ENCODE data around the gene VCP. TPM values are rescaled to one million over a fixed set of nuclear protein-coding genes. Genes with fewer than 3 reads are reported as not detected.

VCP gene
- total RNA-seq, 4 donors from 2014 or later: 134 to 190 (median 149) TPM

DNA sequence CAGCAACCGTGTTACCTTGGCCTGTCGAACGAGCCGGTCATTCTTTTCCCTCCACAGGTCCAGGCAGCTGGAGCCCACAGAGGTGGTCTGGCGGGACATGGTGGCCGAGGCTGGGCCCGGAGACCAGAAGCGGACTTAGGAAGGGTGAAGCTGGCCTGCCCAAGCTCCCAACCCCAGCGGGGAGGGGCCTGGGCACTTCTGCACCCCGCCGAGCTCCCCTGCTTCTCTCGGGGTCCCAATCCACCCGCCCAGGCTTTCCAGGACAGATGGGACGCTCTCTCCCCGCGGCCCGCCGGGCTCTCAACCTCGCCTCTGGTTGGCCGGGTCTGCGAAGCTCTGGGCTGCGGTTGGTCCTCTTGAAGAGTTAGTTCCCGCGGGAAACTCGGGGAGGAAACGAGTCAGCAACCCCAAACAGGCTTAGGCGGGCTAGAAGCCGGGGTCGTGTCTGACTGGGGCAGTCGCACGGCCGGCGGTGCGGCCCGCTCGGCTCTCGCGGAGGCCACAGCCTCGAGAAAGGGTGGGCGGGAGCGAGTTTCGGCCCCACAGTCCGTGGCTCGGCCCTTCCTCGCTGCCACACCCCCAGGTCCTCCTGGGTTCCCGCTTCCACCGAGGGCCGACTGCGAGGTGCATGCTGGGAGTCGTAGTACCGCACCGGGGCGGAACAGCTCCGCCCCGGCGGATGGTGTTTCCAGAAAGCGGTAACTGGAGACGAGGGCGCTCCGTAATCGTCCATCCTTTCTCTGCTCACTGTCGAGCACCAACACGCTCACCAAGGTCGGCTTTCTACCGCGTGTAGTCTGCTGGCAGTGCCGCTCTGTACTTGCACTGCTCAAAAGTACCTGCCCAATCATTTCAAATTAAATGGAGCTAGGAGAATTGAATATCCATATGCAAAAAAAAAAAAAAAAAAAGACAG lies 7.3 kb upstream of the VCP start, which contains the start of gene FANCG:
Gene FANCG, minus strand, starts transcription at position 517 of the 916 bp plus-strand sequence. Its CDS starts 418 bp downstream, at position 99.
- peak within 1 kb of the TSS; percentile 62 to 93 (median 76) for H3K4me3 ChIP-seq
- peaks cover 0 to 25% (median 0%) of the 10 kb centered on the region in 3 donors for H3K36me3 ChIP-seq
- WGBS, 2 donors: 0 to 1% methylated on average over 42 to 55 of the region's 67 CpGs
- TF ChIP-seq CTCF (IDR thresholded peaks at IDR 0.05): no peak
- TF ChIP-seq POLR2A (IDR thresholded peaks at IDR 0.05): peak in 1 of 2 donors; percentile 47
- peak; percentile 37 to 84 for TF ChIP-seq EP300 (IDR thresholded peaks at IDR 0.05)
- peaks cover 0 to 23% (median 11%) of the 10 kb centered on the region in 4 donors for H3K4me1 ChIP-seq
- DNase-seq (ENCODE audit: low spot score in 2 of 2): peak; percentile 69 to 79
- no peaks in the 10 kb centered on the region for H3K27me3 ChIP-seq
- H3K27ac ChIP-seq: peak within 1 kb of the TSS; percentile 61 to 89 (median 70)
- H3K9me3 ChIP-seq: no peaks in the 10 kb centered on the region

GRCh38 chr9:35079041-35079425 lies 6.6 kb upstream of the VCP start:
- H3K9me3 ChIP-seq: no peaks in the 10 kb centered on the region
- peaks cover 0 to 30% (median 0%) of the 10 kb centered on the region in 3 donors for H3K36me3 ChIP-seq
- H3K27me3 ChIP-seq: no peaks in the 10 kb centered on the region
- TF ChIP-seq CTCF (IDR thresholded peaks at IDR 0.05) (no peak), EP300 (IDR thresholded peaks at IDR 0.05) (no peak), POLR2A (IDR thresholded peaks at IDR 0.05) (no peak)
- peak overlapping the region; percentile 62 to 93 (median 76) for H3K4me3 ChIP-seq
- peak overlapping the region; percentile 61 to 89 (median 70) for H3K27ac ChIP-seq
- H3K4me1 ChIP-seq: peaks cover 0 to 23% (median 11%) of the 10 kb centered on the region in 4 donors
- no peak for DNase-seq (ENCODE audit: low spot score in 2 of 2)
- WGBS, 2 donors: 1 to 6% methylated on average over 9 to 10 of the region's 10 CpGs

DNA sequence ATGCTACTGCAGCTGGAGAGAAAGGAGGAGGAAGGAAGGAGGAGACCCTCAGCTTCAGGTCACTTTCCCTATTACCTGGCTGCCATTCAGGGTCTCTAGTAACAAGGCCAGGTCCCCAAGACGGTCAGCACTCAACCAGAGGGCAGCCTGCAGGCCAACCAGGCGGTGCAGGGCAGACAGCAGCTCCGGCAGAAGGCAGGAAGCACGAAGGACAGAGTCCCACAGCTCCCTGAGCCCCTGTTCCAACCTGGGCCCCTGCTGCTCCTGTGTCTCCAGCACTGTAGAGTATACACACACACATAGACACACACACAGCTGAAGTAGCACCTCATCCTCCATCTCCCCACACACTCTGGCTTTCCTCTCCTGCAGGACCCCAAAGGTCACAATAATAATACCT lies 5.6 kb upstream of the VCP start:
- no peak for DNase-seq (ENCODE audit: low spot score in 2 of 2)
- Histone ChIP-seq H3K4me1 (peaks cover 0 to 26% (median 12%) of the 10 kb centered on the region in 4 donors), H3K27ac (no peak overlapping the region), H3K4me3 (no peak overlapping the region), H3K36me3 (peaks cover 0 to 34% (median 0%) of the 10 kb centered on the region in 3 donors), H3K27me3 (no peaks in the 10 kb centered on the region), H3K9me3 (no peaks in the 10 kb centered on the region)
- TF ChIP-seq CTCF (IDR thresholded peaks at IDR 0.05) (no peak), POLR2A (IDR thresholded peaks at IDR 0.05) (no peak), EP300 (IDR thresholded peaks at IDR 0.05) (no peak)
- WGBS, 2 donors: 43 to 49% methylated on average over 4 of the region's 4 CpGs

- H3K9me3 ChIP-seq: no peaks in the 10 kb centered on the region
- no peak for DNase-seq (ENCODE audit: low spot score in 2 of 2)
- WGBS, 2 donors: 89 to 93% methylated on average over 3 to 4 of the region's 4 CpGs
- TF ChIP-seq POLR2A (IDR thresholded peaks at IDR 0.05) (no peak), CTCF (IDR thresholded peaks at IDR 0.05) (no peak), EP300 (IDR thresholded peaks at IDR 0.05) (no peak)
- H3K4me1 ChIP-seq: peaks cover 0 to 30% (median 13%) of the 10 kb centered on the region in 4 donors
- H3K27me3 ChIP-seq: no peaks in the 10 kb centered on the region
- no peak overlapping the region for H3K4me3 ChIP-seq
- H3K27ac ChIP-seq: no peak overlapping the region
- H3K36me3 ChIP-seq: peaks cover 0 to 34% (median 0%) of the 10 kb centered on the region in 3 donors
These were observed 4.4 kb upstream of the VCP start for GRCh38 chr9:35076848-35077247.

- WGBS, 2 donors: 90 to 95% methylated on average over 3 to 4 of the region's 4 CpGs
- DNase-seq (ENCODE audit: low spot score in 2 of 2): no peak
- Histone ChIP-seq H3K36me3 (peaks cover 0 to 34% (median 0%) of the 10 kb centered on the region in 3 donors), H3K4me3 (no peak overlapping the region), H3K9me3 (no peaks in the 10 kb centered on the region), H3K27ac (no peak overlapping the region), H3K4me1 (peaks cover 0 to 33% (median 17%) of the 10 kb centered on the region in 4 donors), H3K27me3 (no peaks in the 10 kb centered on the region)
- TF ChIP-seq EP300 (IDR thresholded peaks at IDR 0.05): no peak
- TF ChIP-seq POLR2A (IDR thresholded peaks at IDR 0.05): no peak
- TF ChIP-seq CTCF (IDR thresholded peaks at IDR 0.05): no peak
These were observed 2.9 kb upstream of the VCP start for GRCh38 chr9:35075358-35075757.

All from tibial nerve (tissue), 4 donors.